Skeletal muscle cell (primary cell): Measurements from ENCODE around the gene IL4.
"Not testable (repeated sequence)": the region's sequence is repeated elsewhere in the genome, so short reads cannot be mapped to it uniquely, and the experiment has no call there.

Source experiments
- DNase-seq: peaks from one replicate; pipeline ENCODE4 v3.0.0-alpha.2; 2010; ENCODE audit warnings: low read depth
- H3K4me3 ChIP-seq: 2 replicates; pipeline ENCODE4 v1.5.1; 2011; ENCODE audit warnings: low read depth, mild to moderate bottlenecking, control low read depth, low read length, moderate library complexity

Gene IL4

GRCh38 chr5:132688536-132689339 lies 14.9 kb downstream of the IL4 start:
- no peak for DNase-seq

GRCh38 chr5:132689513-132689912 lies 15.7 kb downstream of the IL4 start:
- no peak overlapping the region for H3K4me3 ChIP-seq
- no peak for DNase-seq

More at GRCh38 chr5:132688536-132689339, 14.9 kb downstream of the IL4 start:
- H3K4me3 ChIP-seq, result no peak overlapping the region

GRCh38 chr5:132690156-132690555 lies 16.4 kb downstream of the IL4 start:
- no peak overlapping the region for H3K4me3 ChIP-seq
- DNase-seq, result no peak

- not testable (repeated sequence) for H3K4me3 ChIP-seq, DNase-seq
Observed at GRCh38 chr5:132691755-132692631, 18.2 kb downstream of the IL4 start.

- DNase-seq, result no peak
- no peak overlapping the region for H3K4me3 ChIP-seq
Observed at GRCh38 chr5:132692632-132692967, 18.8 kb downstream of the IL4 start.

DNA sequence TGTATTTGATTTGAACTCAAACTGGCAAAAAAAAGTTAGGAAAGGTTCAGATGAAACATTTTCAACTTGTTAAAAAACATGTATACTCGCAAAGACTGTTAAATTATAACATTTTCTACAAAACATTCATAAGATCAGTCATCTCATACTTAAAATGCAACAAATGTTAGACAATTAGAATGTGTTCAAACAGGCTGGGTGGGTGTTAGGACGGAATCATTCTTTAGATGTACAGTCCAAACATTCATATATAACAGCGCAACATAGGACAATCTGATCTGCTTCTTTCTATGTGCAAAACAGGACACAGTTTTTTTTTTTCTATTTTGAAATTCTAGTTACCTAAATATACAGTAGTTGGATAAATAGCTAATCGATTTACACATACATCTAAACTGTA lies 22.2 kb downstream of the IL4 start:
- no peak overlapping the region for H3K4me3 ChIP-seq
- DNase-seq, result no peak

- no peak for DNase-seq
- H3K4me3 ChIP-seq, result no peak overlapping the region
Observed at GRCh38 chr5:132704875-132705274, 31.1 kb downstream of the IL4 start.

GRCh38 chr5:132708645-132709044 lies 34.9 kb downstream of the IL4 start:
- no peak overlapping the region for H3K4me3 ChIP-seq
- no peak for DNase-seq

GRCh38 chr5:132714456-132715307 lies 40.9 kb downstream of the IL4 start:
- no peak for DNase-seq
- H3K4me3 ChIP-seq, result no peak overlapping the region

DNA sequence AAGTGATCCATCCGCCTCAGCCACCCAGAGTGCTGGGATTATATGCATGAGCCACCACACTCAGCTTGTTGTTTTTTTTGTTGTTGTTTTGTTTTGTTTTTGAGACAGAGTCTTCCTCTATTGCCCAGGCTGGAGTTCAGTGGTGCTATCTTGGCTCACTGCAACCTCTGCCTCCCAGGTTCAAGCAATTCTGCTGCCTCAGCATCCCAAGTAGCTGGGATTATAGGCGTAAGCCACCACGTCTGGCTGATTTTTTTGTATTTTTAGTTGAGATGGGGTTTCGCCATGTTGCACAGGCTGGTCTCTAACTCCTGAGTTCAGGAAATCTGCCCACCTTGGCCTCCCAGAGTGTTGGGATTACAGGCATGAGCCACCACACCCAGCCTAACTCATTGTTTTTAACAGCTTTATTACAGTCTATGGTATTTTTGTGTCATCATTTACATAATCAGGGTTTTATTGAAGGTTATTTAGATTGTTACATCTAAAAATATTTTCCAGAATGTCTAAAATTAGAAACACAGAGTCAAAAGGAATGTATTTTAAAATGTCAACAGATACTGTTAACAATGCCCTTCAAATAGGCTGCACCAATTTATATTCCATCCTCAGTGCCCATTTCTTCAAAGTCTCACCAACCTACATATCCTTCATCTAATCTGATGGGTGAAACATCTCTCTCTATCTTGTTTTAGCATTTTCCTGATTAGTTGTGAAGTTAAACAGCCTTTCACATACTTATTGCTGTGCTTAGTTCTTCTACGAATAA lies 44.9 kb downstream of the IL4 start:
- DNase-seq, result no peak
- no peak overlapping the region for H3K4me3 ChIP-seq

- no peak overlapping the region for H3K4me3 ChIP-seq
- no peak for DNase-seq
Observed at GRCh38 chr5:132725745-132726144, 52.0 kb downstream of the IL4 start.

DNA sequence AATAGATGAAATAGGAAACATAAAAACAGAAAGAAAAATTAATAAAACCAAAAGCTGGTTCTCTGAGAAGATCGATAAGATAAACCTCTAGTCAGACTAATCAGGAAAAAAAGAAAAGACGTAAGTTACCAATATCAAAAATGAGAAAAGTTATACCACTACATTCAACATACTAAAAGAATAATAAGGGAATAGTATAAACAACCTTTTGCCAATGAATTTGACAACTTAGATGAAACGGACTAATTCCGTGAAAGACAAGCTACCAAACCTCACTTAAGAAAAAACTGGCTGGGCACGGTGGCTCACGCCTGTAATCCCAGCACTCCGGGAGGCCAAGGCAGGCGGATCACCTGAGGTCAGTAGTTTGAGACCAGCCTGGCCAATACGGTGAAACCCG lies 56.1 kb downstream of the IL4 start:
- DNase-seq, result no peak
- H3K4me3 ChIP-seq, result no peak overlapping the region
